ENCODE measurements around the gene NPM3. TPM values are rescaled to one million over a fixed set of nuclear protein-coding genes. Genes with fewer than 3 reads are reported as not detected.
A peak's percentile ranks its signal among the peaks of the same experiment; 100 is the strongest.

Gene NPM3
- total RNA-seq, 1 donor from 2014 or later: 39.3 TPM

- H3K36me3 Mint-ChIP-seq (ENCODE audit: insufficient read depth): no peaks in the 10 kb centered on the region
- peak within 1 kb of the TSS; percentile 57 for H3K4me3 Mint-ChIP-seq (ENCODE audit: low read depth)
- H3K9me3 Mint-ChIP-seq (ENCODE audit: low read depth): no peaks in the 10 kb centered on the region
- DNase-seq (ENCODE audit: low spot score, unreplicated experiment): no peak
- H3K27me3 Mint-ChIP-seq: peaks cover 70% of the 10 kb centered on the region
- no peak for TF ChIP-seq CTCF (IDR thresholded peaks at IDR 0.05; ENCODE audit: unreplicated experiment)
- H3K4me1 Mint-ChIP-seq (ENCODE audit: low read depth): peaks cover 11% of the 10 kb centered on the region
- no peak within 1 kb of the TSS for H3K27ac Mint-ChIP-seq
These were observed 7.7 kb downstream of the NPM3 start, which contains the start of gene FGF8 for GRCh38 chr10:101775273-101776160. TSS of gene FGF8 (minus strand) at chr10:101776114. CDS start at chr10:101775900, 214 bp downstream.

GRCh38 chr10:101774589-101775272 lies 8.5 kb downstream of the NPM3 start:
- H3K27ac Mint-ChIP-seq: no peak overlapping the region
- no peaks in the 10 kb centered on the region for H3K36me3 Mint-ChIP-seq (ENCODE audit: insufficient read depth)
- peak overlapping the region; percentile 50 for H3K4me3 Mint-ChIP-seq (ENCODE audit: low read depth)
- no peak for DNase-seq (ENCODE audit: low spot score, unreplicated experiment)
- peaks cover 69% of the 10 kb centered on the region for H3K27me3 Mint-ChIP-seq
- TF ChIP-seq CTCF (IDR thresholded peaks at IDR 0.05; ENCODE audit: unreplicated experiment): no peak
- H3K4me1 Mint-ChIP-seq (ENCODE audit: low read depth): peaks cover 8% of the 10 kb centered on the region
- H3K9me3 Mint-ChIP-seq (ENCODE audit: low read depth): no peaks in the 10 kb centered on the region

- DNase-seq (ENCODE audit: low spot score, unreplicated experiment): no peak
- no peaks in the 10 kb centered on the region for H3K9me3 Mint-ChIP-seq (ENCODE audit: low read depth)
- peaks cover 8% of the 10 kb centered on the region for H3K4me1 Mint-ChIP-seq (ENCODE audit: low read depth)
- H3K27ac Mint-ChIP-seq: no peak overlapping the region
- no peaks in the 10 kb centered on the region for H3K36me3 Mint-ChIP-seq (ENCODE audit: insufficient read depth)
- TF ChIP-seq CTCF (IDR thresholded peaks at IDR 0.05; ENCODE audit: unreplicated experiment): no peak
- peaks cover 73% of the 10 kb centered on the region for H3K27me3 Mint-ChIP-seq
- H3K4me3 Mint-ChIP-seq (ENCODE audit: low read depth): no peak overlapping the region
These were observed 9.2 kb downstream of the NPM3 start for GRCh38 chr10:101773923-101774588.

- no peak for TF ChIP-seq CTCF (IDR thresholded peaks at IDR 0.05; ENCODE audit: unreplicated experiment)
- H3K4me3 Mint-ChIP-seq (ENCODE audit: low read depth): no peak overlapping the region
- no peak overlapping the region for H3K27ac Mint-ChIP-seq
- peaks cover 76% of the 10 kb centered on the region for H3K27me3 Mint-ChIP-seq
- H3K36me3 Mint-ChIP-seq (ENCODE audit: insufficient read depth): no peaks in the 10 kb centered on the region
- H3K9me3 Mint-ChIP-seq (ENCODE audit: low read depth): no peaks in the 10 kb centered on the region
- DNase-seq (ENCODE audit: low spot score, unreplicated experiment): no peak
- H3K4me1 Mint-ChIP-seq (ENCODE audit: low read depth): peaks cover 5% of the 10 kb centered on the region
These were observed 10.1 kb downstream of the NPM3 start for GRCh38 chr10:101772895-101773761.
